GM18519 (cell line): ENCODE measurements around the gene COMP.

ENCODE experiments used
- ATAC-seq: cut with Tn5 transposase; IDR thresholded peaks from one replicate; pipeline ENCODE4 v1.9.1; 2021; ENCODE audit warnings: mild to moderate bottlenecking, moderate library complexity; ENCODE audit not compliant: unreplicated experiment, low FRiP score

Gene COMP

DNA sequence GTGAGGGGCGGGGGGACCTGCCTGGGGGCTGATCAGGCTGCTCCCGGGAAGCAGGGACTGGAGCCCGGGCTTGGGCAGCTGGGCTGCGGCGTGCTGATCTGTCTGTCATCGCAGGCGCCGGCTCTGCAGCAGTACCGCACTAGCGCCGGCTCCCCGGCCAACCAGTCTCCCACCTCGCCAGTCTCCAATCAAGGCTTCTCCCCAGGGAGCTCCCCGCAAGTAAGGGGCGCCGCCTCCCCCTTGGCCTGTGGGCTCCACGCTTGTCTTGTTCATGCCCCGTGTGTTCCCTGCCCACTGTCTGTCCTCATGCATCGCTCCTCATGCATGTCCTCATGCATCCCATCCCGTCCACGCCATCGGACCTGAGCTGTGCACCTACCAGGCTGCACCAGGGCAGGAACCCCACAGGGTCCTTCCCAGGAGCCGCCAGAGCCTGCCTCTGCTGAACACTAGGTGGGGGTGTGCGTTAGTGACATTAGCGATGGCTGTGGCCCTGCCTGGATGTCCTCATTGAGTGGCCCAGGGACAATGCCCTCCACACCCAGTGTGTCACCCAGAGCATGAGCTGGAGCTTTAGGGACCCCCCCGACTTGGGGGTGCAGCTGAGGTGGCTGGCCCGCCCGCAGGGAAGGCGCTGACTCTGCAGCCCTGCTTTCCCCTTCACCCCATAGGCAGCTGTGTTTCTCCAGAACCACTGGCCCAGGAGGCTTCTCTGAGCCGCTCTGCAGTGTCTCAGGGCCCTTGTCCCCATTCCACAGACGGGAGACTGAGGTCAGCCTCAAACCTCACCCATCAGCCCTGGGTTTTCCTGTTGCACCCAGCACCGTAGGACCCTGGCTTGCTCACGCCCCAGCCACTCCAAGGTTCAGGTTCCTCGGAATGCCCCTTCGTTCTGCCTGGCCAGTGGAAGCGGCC, 19.5 kb downstream of the COMP start:
- no peak for ATAC-seq

DNA sequence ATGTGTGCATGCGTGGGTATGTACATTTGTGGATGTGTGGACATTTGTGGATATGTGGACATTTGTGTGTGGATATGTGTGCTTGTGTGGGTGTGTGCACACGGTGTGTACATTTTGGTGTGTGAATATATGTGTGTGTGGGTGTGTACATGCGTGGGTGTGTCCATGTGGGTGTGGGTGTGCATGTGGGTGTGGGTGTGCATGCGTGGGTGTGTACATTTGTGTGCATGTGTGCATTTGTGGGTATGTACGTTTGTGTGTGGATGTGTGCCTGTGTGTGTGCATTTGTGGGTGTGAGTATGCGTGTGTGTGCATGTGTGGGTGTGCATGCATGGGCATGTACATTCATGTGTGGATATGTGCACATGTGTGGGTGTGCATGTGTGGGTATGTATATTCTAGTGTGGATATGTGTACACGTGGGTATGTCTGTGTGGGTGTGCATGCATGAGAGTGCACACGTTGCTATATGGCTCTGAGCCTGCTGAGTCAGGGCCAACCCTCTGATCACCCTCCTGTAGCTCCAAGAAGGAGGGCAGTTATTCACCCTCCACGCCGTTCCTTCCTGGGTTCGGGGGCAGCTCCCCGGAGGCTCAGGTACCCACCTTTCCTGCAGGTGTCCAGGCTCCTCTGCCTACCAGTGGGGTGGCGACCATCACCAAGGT, 20.3 kb downstream of the COMP start:
- ATAC-seq, result no peak

- no peak for ATAC-seq
Measured at GRCh38 chr19:18769989-18770528, 21.0 kb downstream of the COMP start.

GRCh38 chr19:18768997-18769891, 21.9 kb downstream of the COMP start:
- no peak for ATAC-seq

DNA sequence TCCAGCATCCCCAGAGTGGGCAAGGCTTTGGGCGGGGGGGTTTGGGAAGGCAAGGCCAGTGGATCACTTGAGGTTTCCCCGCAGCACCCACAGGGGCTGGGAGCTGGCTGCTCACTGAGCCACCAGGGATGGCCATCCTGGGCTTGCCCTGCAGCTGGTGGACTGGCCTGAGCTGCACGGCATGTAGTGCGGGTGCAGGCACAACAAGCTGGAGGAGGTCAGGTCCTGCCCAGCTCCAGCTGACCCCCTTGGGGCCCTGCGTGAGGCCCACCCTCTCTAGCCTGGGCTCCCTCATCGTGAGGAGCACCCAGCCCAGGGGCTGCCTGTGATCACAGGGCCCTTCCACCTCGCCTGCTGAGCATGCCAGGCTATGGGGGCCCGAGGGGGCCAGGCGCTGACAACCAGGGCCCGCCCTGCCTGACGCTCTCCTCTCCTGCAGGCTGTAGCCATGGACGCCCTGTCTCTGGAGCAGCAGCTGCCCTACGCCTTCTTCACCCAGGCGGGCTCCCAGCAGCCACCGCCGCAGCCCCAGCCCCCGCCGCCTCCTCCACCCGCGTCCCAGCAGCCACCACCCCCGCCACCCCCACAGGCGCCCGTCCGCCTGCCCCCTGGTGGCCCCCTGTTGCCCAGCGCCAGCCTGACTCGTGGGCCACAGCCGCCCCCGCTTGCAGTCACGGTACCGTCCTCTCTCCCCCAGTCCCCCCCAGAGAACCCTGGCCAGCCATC, 22.9 kb downstream of the COMP start:
- ATAC-seq, result no peak

DNA sequence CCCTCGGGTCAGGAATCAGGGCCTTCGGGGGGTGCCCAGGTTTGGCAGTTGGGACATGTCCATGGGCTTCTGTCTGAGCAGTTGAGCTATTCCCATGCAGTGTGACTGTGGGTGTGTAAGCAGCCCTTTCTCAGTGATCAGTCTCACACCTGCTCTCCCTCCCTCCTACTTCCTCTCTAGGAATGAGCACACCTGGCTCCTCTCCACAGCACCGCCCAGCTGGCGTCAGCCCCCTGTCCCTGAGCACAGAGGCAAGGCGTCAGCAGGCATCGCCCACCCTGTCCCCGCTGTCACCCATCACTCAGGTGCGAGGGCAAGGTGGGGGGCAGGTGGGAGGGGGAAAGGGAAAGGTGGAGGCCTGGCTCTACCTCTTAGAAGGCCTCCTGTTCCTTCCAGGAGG, 25.9 kb downstream of the COMP start:
- ATAC-seq, result no peak

GRCh38 chr19:18764591-18765051, 26.5 kb downstream of the COMP start:
- no peak for ATAC-seq

DNA sequence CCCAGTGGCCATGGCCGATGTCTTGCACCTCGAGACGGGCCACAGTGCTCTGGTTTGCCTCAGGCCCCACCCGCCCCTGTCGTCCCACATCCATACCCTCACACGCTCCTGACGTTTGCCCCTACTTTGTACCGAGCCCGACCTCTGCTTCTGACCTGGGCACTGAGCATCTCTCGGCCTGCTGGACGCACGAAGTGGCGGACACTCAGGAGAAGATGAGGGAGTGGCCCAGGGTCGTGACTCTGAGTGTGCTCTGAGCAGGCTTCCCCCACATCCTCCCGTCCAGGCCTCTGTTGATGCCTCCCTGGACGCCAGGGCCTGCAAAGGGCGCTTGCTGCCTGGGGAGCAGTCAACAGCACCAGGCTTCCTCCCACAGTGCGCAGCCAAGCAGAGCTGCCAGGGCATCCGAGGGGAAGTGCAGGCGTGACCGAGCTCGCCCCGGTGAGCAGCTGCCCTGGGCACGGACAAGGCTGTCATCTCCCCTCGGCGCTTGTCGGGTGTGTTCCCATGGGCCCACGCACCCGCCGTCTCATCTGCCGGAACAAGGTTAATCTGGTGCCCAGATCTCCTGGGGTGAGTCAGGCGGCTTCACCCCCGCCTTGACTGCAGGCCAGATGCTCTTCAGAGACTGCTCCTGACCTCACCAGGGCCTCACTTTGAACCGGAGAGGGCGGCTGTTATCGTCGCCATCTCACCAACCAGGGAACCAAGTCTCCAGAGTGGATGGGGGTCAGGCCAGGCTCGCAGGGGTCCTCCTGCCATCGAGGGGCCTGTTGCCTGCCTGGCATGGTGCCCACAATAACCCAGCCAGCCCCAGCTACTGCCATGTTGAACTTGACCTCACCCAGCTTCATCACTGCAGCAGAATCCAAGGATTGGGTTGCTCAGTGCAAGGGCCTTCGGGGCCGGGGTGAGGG, 27.2 kb downstream of the COMP start:
- no peak for ATAC-seq

GRCh38 chr19:18762125-18763023, 28.7 kb downstream of the COMP start:
- no peak for ATAC-seq

GRCh38 chr19:18761531-18762110, 29.5 kb downstream of the COMP start:
- ATAC-seq, result no peak

- no peak for ATAC-seq
Measured at GRCh38 chr19:18760440-18761383, 30.4 kb downstream of the COMP start.

DNA sequence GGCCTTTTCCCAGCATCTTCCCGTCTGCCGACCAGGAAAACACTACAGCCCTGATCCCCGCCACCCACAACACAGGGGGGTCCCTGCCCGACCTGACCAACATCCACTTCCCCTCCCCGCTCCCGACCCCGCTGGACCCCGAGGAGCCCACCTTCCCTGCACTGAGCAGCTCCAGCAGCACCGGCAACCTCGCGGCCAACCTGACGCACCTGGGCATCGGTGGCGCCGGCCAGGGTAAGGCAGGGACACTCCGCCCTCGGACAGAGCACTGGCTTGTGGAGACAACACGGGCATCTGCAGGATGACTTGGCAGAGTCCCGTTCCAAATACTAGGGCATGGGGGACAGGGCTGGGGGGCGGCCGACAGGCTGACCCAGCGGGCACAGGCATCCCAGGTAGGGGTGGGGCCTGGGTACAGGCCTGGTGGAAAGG, 31.1 kb downstream of the COMP start:
- no peak for ATAC-seq

DNA sequence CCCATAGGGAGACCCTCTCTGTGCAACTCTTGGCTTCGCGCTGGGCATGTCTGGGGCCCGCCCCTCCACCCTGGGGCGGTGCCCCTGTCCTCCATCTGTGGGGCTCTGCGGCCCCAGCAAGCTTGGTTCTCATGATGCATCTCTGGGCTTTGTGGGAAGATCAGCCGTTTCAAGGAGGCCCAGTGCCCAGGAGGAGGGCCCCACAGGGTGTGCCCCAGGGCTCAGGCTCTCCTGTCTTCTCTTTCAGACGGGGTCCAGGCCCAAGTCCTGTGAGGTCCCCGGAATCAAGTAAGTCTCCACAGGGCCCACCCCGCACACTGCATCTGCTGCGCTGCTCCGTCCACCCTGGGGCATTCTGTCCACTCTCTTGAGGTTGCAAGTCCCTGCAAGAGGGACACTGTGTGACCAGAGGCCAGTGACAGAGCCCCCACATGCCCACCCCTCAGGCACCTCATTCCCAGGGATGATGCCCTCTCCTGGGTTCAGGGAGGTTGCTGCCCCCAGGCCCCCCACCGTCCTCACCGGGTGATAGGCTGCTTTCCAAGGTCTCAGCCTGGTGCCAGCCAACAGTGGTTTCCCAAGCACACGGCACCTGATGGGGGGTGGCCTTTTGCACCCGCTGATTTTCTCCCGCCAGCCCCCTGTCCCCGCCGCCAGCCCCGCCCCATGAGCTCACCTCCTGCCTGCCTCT, 31.7 kb downstream of the COMP start:
- ATAC-seq, result no peak

GRCh38 chr19:18756896-18757295, 34.2 kb downstream of the COMP start:
- no peak for ATAC-seq

DNA sequence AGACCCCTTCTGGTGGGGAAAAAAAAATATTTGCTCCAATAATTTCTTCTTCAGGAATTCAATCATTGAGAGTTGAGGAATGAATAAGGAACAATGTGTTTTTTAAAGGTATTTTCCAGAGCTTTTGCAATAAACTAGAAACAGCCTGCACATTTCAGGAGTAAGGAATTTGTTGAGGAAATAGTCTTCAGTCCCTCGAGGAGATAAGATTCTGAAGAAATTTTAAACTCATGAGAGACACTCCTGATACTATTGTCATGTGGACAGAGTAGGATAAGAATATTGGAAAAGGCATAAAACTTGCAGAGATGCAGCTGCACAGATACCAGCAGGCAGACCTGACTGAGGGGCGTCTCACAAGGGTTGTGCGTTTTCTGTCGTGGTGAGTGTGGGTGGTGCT, 36.6 kb downstream of the COMP start:
- ATAC-seq, result no peak

- no peak for ATAC-seq
Measured at GRCh38 chr19:18751571-18751970, 39.5 kb downstream of the COMP start.
